AG10803 (cell line): Measurements from ENCODE around the gene LACRT.

Source experiments
- DNase-seq: peaks from one replicate; pipeline ENCODE4 v3.0.0; 2010; ENCODE audit warnings: low read depth
- H3K4me3 ChIP-seq: 2 replicates; pipeline ENCODE4 v1.5.1; 2011; ENCODE audit warnings: mild to moderate bottlenecking, low read length, control low read depth
- TF ChIP-seq, protein P1 (sequence below): conservative IDR thresholded peaks from 2 replicates; pipeline ENCODE4 v1.5.1; 2011; ENCODE audit warnings: mild to moderate bottlenecking, low read length, control low read depth, inconsistent platforms

Gene LACRT

DNA sequence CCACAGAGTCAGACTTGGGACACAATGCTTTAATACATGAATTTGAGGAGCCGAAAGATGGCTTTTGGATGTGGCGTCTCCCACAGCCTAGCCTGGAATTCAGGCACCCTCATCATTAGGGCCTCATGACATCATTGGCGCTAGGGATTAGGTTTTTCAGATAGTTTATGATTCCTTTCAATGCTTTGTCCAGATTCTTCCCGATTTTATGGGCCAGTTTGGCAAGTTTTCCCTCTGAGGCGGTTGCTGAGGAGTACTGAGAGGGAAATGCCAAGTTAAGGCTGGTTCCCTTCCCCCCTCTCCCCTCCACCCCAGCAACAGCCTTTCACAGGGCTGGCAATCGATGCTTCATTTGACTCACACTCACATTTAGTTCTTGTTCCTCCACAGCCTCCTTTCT lies 26.5 kb downstream of the LACRT start:
- no peak overlapping the region for H3K4me3 ChIP-seq
- TF ChIP-seq, protein P1, sequence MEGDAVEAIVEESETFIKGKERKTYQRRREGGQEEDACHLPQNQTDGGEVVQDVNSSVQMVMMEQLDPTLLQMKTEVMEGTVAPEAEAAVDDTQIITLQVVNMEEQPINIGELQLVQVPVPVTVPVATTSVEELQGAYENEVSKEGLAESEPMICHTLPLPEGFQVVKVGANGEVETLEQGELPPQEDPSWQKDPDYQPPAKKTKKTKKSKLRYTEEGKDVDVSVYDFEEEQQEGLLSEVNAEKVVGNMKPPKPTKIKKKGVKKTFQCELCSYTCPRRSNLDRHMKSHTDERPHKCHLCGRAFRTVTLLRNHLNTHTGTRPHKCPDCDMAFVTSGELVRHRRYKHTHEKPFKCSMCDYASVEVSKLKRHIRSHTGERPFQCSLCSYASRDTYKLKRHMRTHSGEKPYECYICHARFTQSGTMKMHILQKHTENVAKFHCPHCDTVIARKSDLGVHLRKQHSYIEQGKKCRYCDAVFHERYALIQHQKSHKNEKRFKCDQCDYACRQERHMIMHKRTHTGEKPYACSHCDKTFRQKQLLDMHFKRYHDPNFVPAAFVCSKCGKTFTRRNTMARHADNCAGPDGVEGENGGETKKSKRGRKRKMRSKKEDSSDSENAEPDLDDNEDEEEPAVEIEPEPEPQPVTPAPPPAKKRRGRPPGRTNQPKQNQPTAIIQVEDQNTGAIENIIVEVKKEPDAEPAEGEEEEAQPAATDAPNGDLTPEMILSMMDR, result no peak
- no peak for DNase-seq

DNA sequence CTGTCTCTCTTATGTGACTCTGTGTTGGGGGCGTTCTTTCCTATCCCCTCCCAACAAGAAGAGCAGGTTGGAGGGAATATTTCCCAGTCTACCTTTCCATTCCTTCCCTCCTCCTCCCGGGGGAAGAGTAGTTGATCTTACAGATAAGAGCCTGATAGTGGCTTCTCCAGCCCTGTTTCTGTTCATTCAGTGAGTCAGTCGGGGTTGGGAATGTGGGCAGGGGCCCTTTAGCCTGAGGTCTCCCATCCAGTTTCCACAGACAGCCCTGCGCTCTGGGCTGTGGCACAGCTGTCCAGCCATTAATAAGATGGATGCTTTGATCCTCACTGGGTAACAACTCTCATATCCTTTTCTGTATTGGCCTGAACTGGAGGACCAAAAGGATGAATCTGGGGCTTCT lies 28.1 kb downstream of the LACRT start:
- TF ChIP-seq, protein P1, result no peak
- DNase-seq, result no peak
- no peak overlapping the region for H3K4me3 ChIP-seq

DNA sequence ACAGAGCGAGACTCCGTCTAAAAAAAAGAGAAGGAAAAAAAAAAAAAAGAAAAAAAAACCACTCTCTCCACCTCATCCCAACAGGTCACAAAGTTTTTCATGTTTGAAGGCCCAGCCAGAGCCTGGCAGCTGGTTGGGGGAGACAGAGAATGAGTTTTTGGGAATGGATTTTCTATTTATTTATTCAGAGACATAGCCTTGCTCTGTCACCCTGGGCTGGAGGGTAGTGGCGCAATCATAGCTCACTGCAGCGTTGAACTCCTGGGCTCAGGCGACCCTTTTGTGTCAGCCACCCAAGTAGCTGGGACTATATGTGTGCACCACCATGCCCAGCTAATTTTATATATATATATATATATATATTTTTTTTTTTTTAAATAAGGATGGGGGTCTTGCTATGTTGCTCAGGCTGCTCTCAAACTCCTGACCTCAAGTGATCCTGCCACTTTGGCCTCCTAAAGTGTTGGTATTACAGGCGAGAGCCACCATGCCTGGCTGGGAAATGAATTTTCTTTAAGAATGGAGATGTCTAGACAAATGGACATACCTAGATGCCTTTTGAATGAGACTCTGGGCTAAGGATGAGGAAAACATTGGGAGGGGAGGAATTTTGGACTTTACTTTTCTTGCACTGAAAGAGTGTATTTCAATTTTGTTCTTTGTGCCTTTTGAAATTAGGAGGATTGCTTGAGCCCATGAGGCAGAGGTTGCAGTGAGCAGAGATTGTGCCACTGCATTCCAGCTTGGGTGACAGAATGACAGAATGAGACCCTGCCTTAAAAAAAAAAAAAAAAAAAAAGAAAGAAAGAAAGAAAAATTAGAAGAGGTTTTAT lies 29.3 kb downstream of the LACRT start:
- H3K4me3 ChIP-seq, result no peak overlapping the region
- TF ChIP-seq, protein P1, result no peak
- no peak for DNase-seq

DNA sequence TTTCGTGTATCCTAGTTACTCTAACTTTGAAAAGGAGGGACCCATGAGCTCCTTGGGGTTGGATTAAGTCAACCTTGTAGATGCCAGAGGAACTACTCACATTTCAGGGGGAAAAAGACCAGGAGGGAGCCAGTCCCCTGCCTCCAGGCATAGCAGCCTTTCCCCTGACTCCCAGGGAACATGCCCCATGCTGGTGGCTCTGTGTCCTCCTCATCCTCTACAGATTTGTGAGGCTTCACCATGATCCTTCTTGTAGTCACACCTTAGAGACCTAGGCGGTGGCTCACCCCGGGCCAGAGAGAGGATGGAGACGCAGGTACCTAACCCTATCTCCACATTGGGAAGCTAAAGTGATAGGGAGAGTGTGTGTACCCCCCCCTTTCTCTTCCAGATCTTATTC lies 30.3 kb downstream of the LACRT start:
- no peak for DNase-seq
- TF ChIP-seq, protein P1, result no peak

DNA sequence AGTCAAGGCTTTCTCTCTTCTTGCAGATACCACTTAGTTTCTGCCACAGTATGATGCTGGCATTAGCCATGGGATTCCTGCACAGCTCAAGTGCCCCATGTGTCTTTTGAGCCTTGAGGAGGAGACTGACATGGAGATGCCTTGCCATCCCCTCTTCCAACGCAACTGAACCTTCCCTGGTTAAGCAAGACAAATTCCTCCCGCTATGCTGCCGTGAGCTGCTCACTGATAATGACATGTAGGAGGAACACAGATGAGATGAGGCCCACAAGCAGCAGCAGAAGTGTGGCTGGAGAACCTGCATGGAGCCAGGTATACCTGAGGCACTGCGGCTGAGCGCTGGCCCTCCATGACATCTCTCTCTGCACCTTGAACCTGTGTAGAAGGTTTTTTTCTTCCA lies 30.8 kb downstream of the LACRT start:
- TF ChIP-seq, protein P1, result no peak
- no peak for DNase-seq
- H3K4me3 ChIP-seq, result no peak overlapping the region

More for the DNA sequence above, 30.3 kb downstream of the LACRT start:
- H3K4me3 ChIP-seq, result no peak overlapping the region

DNA sequence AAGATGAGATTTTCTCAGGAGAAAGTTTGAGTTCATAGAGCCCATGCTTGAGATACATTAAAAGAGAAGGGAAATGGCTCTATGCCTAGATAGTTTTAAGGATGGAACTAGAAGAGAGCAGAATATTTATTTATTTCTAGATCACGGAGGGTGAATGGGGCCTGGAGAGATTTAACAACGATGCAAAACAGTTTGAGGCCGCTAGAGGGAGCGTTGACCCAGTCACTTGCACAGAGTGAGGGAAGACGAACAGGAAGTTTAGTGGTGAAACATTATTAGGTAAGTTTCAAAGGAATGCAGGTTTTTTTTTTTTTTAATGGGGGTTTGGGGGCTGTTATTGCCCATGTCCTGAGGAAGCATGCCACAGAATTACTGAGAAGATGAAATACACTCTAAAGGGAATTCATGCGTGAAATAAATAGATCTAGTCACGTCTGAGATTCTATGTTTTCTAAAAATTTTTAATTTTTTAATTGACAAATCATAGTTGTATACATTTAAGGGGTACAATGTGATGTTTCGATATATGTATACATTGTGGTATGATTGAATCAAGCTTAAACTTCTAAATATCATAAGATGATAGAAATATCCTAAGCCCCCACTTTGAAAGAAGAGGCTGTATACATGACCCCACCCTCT lies 31.4 kb downstream of the LACRT start:
- TF ChIP-seq, protein P1, result peak; percentile 90
- DNase-seq, result peak; percentile 64
- no peak overlapping the region for H3K4me3 ChIP-seq

DNA sequence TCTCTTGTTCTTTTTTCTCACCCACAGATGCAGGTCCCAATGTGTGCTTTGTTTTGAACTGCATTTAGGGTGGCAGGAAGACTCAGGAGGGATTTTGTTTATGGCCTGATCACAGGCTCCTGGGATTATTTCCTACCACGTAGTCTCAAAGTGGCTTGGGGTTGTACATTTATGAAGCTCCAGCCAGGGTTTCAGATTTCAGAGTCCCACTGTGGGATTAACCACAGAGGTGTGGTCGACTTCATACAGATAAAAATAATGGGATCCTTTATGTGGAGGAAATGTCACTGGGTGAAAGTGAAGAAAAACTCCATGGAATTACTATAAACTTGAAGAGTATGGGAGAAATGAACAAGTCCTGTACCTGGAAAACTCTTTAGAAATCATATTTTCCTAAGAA lies 32.0 kb downstream of the LACRT start:
- no peak for DNase-seq
- no peak overlapping the region for H3K4me3 ChIP-seq
- TF ChIP-seq, protein P1, result no peak
